ENCODE data around the gene TGM4. TPM values are rescaled to one million over a fixed set of nuclear protein-coding genes. Genes with fewer than 3 reads are reported as not detected.

The TGM4 gene
- total and polyA plus RNA-seq, 2 experiments from 2014 or later = not detected

GRCh38 chr3:44827196-44827595 is 47.2 kb upstream of the TGM4 start:
- no peak overlapping the region for H3K4me3 ChIP-seq
- no peak overlapping the region for H3K27ac ChIP-seq (ENCODE audit: low read depth)
- Mint-ChIP-seq H3K27ac (no peak overlapping the region), H3K9me3 (peaks cover 15% of the 10 kb centered on the region), H3K36me3 (ENCODE audit: low read depth) (peaks cover 73% of the 10 kb centered on the region), H3K4me1 (no peaks in the 10 kb centered on the region), H3K27me3 (ENCODE audit: insufficient read depth, low read depth, poor library complexity) (no peaks in the 10 kb centered on the region), H3K4me3 (no peak overlapping the region)
- no peak for ATAC-seq
- H4K20me1 ChIP-seq (replicated peaks; ENCODE audit: insufficient read depth) = no peaks in the 10 kb centered on the region
- no peak for DNase-seq (ENCODE audit: low spot score)
- peaks cover 54% of the 10 kb centered on the region for H3K36me3 ChIP-seq (ENCODE audit: insufficient read depth)
- no peak overlapping the region for H3K4me2 ChIP-seq
- no peak overlapping the region for H2AFZ ChIP-seq
- no peaks in the 10 kb centered on the region for H3K27me3 ChIP-seq (ENCODE audit: insufficient read depth)
- no peaks in the 10 kb centered on the region for H3F3A ChIP-seq (replicated peaks; ENCODE audit: low read depth)
- no peaks in the 10 kb centered on the region for H3K9me2 ChIP-seq (ENCODE audit: insufficient read depth)
- no peak for TF ChIP-seq EZH2 (IDR thresholded peaks at IDR 0.05; ENCODE audit: low read depth, unreplicated experiment)
- TF ChIP-seq, protein P1, sequence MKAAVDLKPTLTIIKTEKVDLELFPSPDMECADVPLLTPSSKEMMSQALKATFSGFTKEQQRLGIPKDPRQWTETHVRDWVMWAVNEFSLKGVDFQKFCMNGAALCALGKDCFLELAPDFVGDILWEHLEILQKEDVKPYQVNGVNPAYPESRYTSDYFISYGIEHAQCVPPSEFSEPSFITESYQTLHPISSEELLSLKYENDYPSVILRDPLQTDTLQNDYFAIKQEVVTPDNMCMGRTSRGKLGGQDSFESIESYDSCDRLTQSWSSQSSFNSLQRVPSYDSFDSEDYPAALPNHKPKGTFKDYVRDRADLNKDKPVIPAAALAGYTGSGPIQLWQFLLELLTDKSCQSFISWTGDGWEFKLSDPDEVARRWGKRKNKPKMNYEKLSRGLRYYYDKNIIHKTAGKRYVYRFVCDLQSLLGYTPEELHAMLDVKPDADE (IDR thresholded peaks at IDR 0.05) = no peak
- no peaks in the 10 kb centered on the region for H3K79me2 ChIP-seq (replicated peaks; ENCODE audit: insufficient read depth)
- H3K4me1 ChIP-seq (ENCODE audit: insufficient read depth) = no peaks in the 10 kb centered on the region

GRCh38 chr3:44831232-44831631 is 43.2 kb upstream of the TGM4 start:
- Histone ChIP-seq H3F3A (replicated peaks; ENCODE audit: low read depth) (no peaks in the 10 kb centered on the region), H3K36me3 (ENCODE audit: insufficient read depth) (peaks cover 47% of the 10 kb centered on the region), H3K4me3 (no peak overlapping the region), H3K9me2 (ENCODE audit: insufficient read depth) (no peaks in the 10 kb centered on the region), H3K27ac (ENCODE audit: low read depth) (no peak overlapping the region), H3K4me1 (ENCODE audit: insufficient read depth) (no peaks in the 10 kb centered on the region), H3K79me2 (replicated peaks; ENCODE audit: insufficient read depth) (no peaks in the 10 kb centered on the region), H3K4me2 (no peak overlapping the region), H2AFZ (no peak overlapping the region), H4K20me1 (replicated peaks; ENCODE audit: insufficient read depth) (no peaks in the 10 kb centered on the region), H3K27me3 (ENCODE audit: insufficient read depth) (no peaks in the 10 kb centered on the region)
- H3K36me3 Mint-ChIP-seq (ENCODE audit: low read depth) = peaks cover 56% of the 10 kb centered on the region
- H3K4me3 Mint-ChIP-seq = no peak overlapping the region
- H3K27ac Mint-ChIP-seq = no peak overlapping the region
- no peaks in the 10 kb centered on the region for H3K27me3 Mint-ChIP-seq (ENCODE audit: insufficient read depth, low read depth, poor library complexity)
- no peak for DNase-seq (ENCODE audit: low spot score)
- ATAC-seq = no peak
- no peaks in the 10 kb centered on the region for H3K4me1 Mint-ChIP-seq
- H3K9me3 Mint-ChIP-seq = peaks cover 5% of the 10 kb centered on the region; the same call in 1 of the 3 replicates
- no peak for TF ChIP-seq JUNB (IDR thresholded peaks at IDR 0.05; ENCODE audit: unreplicated experiment)
- TF ChIP-seq CTCF (conservative IDR thresholded peaks at IDR 0.05; ENCODE audit: low read depth in 2 of 2) = no peak
- TF ChIP-seq ZNF114 (CRISPR knock-in tag; IDR thresholded peaks at IDR 0.05) = no peak
- TF ChIP-seq, protein P2, sequence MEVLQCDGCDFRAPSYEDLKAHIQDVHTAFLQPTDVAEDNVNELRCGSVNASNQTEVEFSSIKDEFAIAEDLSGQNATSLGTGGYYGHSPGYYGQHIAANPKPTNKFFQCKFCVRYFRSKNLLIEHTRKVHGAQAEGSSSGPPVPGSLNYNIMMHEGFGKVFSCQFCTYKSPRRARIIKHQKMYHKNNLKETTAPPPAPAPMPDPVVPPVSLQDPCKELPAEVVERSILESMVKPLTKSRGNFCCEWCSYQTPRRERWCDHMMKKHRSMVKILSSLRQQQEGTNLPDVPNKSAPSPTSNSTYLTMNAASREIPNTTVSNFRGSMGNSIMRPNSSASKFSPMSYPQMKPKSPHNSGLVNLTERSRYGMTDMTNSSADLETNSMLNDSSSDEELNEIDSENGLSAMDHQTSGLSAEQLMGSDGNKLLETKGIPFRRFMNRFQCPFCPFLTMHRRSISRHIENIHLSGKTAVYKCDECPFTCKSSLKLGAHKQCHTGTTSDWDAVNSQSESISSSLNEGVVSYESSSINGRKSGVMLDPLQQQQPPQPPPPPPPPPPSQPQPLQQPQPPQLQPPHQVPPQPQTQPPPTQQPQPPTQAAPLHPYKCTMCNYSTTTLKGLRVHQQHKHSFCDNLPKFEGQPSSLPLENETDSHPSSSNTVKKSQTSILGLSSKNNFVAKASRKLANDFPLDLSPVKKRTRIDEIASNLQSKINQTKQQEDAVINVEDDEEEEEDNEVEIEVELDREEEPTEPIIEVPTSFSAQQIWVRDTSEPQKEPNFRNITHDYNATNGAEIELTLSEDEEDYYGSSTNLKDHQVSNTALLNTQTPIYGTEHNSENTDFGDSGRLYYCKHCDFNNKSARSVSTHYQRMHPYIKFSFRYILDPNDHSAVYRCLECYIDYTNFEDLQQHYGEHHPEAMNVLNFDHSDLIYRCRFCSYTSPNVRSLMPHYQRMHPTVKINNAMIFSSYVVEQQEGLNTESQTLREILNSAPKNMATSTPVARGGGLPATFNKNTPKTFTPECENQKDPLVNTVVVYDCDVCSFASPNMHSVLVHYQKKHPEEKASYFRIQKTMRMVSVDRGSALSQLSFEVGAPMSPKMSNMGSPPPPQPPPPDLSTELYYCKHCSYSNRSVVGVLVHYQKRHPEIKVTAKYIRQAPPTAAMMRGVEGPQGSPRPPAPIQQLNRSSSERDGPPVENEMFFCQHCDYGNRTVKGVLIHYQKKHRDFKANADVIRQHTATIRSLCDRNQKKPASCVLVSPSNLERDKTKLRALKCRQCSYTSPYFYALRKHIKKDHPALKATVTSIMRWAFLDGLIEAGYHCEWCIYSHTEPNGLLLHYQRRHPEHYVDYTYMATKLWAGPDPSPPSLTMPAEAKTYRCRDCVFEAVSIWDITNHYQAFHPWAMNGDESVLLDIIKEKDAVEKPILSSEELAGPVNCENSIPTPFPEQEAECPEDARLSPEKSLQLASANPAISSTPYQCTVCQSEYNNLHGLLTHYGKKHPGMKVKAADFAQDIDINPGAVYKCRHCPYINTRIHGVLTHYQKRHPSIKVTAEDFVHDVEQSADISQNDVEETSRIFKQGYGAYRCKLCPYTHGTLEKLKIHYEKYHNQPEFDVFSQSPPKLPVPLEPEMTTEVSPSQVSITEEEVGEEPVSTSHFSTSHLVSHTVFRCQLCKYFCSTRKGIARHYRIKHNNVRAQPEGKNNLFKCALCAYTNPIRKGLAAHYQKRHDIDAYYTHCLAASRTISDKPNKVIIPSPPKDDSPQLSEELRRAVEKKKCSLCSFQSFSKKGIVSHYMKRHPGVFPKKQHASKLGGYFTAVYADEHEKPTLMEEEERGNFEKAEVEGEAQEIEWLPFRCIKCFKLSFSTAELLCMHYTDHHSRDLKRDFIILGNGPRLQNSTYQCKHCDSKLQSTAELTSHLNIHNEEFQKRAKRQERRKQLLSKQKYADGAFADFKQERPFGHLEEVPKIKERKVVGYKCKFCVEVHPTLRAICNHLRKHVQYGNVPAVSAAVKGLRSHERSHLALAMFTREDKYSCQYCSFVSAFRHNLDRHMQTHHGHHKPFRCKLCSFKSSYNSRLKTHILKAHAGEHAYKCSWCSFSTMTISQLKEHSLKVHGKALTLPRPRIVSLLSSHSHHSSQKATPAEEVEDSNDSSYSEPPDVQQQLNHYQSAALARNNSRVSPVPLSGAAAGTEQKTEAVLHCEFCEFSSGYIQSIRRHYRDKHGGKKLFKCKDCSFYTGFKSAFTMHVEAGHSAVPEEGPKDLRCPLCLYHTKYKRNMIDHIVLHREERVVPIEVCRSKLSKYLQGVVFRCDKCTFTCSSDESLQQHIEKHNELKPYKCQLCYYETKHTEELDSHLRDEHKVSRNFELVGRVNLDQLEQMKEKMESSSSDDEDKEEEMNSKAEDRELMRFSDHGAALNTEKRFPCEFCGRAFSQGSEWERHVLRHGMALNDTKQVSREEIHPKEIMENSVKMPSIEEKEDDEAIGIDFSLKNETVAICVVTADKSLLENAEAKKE (CRISPR knock-in tag; IDR thresholded peaks at IDR 0.05) = no peak
- TF ChIP-seq STAT1 (IDR thresholded peaks at IDR 0.05; ENCODE audit: unreplicated experiment) = no peak
- TF ChIP-seq EZH2phosphoT487 (IDR thresholded peaks at IDR 0.05; ENCODE audit: unreplicated experiment) = no peak
- no peak for TF ChIP-seq NANOG (IDR thresholded peaks at IDR 0.05; ENCODE audit: borderline replicate concordance)
- TF ChIP-seq, protein P3, sequence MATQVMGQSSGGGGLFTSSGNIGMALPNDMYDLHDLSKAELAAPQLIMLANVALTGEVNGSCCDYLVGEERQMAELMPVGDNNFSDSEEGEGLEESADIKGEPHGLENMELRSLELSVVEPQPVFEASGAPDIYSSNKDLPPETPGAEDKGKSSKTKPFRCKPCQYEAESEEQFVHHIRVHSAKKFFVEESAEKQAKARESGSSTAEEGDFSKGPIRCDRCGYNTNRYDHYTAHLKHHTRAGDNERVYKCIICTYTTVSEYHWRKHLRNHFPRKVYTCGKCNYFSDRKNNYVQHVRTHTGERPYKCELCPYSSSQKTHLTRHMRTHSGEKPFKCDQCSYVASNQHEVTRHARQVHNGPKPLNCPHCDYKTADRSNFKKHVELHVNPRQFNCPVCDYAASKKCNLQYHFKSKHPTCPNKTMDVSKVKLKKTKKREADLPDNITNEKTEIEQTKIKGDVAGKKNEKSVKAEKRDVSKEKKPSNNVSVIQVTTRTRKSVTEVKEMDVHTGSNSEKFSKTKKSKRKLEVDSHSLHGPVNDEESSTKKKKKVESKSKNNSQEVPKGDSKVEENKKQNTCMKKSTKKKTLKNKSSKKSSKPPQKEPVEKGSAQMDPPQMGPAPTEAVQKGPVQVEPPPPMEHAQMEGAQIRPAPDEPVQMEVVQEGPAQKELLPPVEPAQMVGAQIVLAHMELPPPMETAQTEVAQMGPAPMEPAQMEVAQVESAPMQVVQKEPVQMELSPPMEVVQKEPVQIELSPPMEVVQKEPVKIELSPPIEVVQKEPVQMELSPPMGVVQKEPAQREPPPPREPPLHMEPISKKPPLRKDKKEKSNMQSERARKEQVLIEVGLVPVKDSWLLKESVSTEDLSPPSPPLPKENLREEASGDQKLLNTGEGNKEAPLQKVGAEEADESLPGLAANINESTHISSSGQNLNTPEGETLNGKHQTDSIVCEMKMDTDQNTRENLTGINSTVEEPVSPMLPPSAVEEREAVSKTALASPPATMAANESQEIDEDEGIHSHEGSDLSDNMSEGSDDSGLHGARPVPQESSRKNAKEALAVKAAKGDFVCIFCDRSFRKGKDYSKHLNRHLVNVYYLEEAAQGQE (IDR thresholded peaks at IDR 0.05; ENCODE audit: unreplicated experiment) = no peak
